Skeletal muscle tissue (tissue), 4 donors: Measurements from ENCODE around the gene LRRC73. TPM values are rescaled to one million over a fixed set of nuclear protein-coding genes. Genes with fewer than 3 reads are reported as not detected.
A peak's percentile ranks its signal among the peaks of the same experiment; 100 is the strongest.
"Not testable (repeated sequence)": the region's sequence is repeated elsewhere in the genome, so short reads cannot be mapped to it uniquely, and the experiment has no call there.

Experiments used
- H3K27ac ChIP-seq: one replicate; pipeline ENCODE4 v1.7.0; 2013; ENCODE audit warnings: mild to moderate bottlenecking, low read depth, low read length, inconsistent platforms
- H3K27me3 ChIP-seq, 3 donors: one replicate each; pipeline ENCODE4 v1.7.0; 2013; ENCODE audit warnings: low read length in 3 of 3; ENCODE audit not compliant: control insufficient read depth in 3 of 3, insufficient read depth in 3 of 3
- H3K36me3 ChIP-seq, 3 donors: one replicate each; pipeline ENCODE4 v1.7.0; 2013; ENCODE audit warnings: low read length in 3 of 3; ENCODE audit not compliant: control insufficient read depth in 3 of 3, insufficient read depth in 3 of 3
- H3K4me1 ChIP-seq, 3 donors: one replicate each; pipeline ENCODE4 v1.7.0; 2013; ENCODE audit warnings: low read length in 3 of 3, mild to moderate bottlenecking in 3 of 3; ENCODE audit not compliant: control insufficient read depth in 3 of 3, insufficient read depth in 3 of 3
- H3K4me3 ChIP-seq, 3 donors: one replicate each; pipeline ENCODE4 v1.7.0; 2013; ENCODE audit warnings: low read length in 3 of 3
- H3K9ac ChIP-seq, 3 donors: one replicate each; pipeline ENCODE4 v1.7.0; 2013; ENCODE audit warnings: low read length in 3 of 3, mild to moderate bottlenecking in 3 of 3, moderate library complexity in 2 of 3, low read depth in 1 of 3
- H3K9me3 ChIP-seq, 3 donors: one replicate each; pipeline ENCODE4 v1.7.0; 2013; ENCODE audit warnings: low read length in 3 of 3; ENCODE audit not compliant: control insufficient read depth in 3 of 3
- total RNA-seq: library from RNA; depleted of rRNA; stranded (reverse); fragments of >200 nt; gene quantifications from one replicate; pipeline ENCODE4 v1.2.3, GENCODE V29; 2014
- donor health status: Osteomylitis.

LRRC73 gene
- total RNA-seq, 1 donor from 2014 or later, result 0.52 TPM

DNA sequence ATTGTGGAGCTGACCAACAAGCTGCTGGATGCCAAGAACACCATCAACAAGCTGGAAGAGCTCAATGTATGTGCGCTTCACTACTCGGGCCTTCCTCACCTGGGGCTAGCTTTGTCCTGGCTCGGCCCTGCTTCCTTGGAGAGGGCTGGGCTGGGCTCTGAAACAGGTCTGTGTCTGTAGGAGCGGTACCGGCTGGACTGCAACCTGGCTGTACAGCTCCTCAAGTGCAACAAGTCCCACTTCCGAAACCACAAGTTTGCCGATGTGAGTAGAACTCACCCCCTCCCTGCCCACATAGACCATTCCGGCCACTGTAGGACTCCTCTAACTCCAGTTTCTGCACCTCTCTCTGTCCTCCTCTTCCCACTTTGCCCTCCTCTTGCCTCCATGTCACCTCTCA is 6.7 kb downstream of the LRRC73 start:
- no peak overlapping the region for H3K27ac ChIP-seq
- H3K9me3 ChIP-seq, result no peaks in the 10 kb centered on the region
- no peak overlapping the region for H3K9ac ChIP-seq
- H3K36me3 ChIP-seq, result peaks cover 61 to 64% (median 63%) of the 10 kb centered on the region in 3 donors
- peaks cover 0 to 12% (median 8%) of the 10 kb centered on the region in 3 donors for H3K27me3 ChIP-seq
- H3K4me3 ChIP-seq, result no peak overlapping the region
- H3K4me1 ChIP-seq, result peaks cover 4 to 24% (median 17%) of the 10 kb centered on the region in 3 donors

DNA sequence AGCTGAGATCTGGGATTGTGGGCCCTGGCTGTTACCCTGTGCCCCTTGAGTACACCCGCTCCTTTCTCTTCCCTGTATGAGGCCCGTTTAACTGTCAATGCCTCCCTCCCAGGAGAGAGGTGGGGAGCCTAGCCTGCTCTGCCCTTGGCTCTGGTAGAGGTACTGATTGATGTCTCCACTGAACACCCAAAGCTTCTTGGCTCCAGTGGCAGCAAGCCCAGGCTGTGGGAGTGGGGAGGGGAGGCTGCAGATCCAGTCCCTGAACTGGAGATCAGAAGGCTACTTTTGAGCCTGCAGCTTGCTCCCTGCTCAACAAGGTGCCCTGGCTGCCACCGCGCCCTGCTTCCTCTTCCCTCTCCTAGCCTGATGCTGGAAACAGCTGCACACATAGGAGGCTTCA is 7.5 kb downstream of the LRRC73 start:
- H3K27ac ChIP-seq, result no peak overlapping the region
- peaks cover 0 to 4% (median 3%) of the 10 kb centered on the region in 3 donors for H3K27me3 ChIP-seq
- no peak overlapping the region for H3K9ac ChIP-seq
- H3K4me1 ChIP-seq, result peaks cover 4 to 25% (median 17%) of the 10 kb centered on the region in 3 donors
- peaks cover 63 to 72% (median 68%) of the 10 kb centered on the region in 3 donors for H3K36me3 ChIP-seq
- H3K9me3 ChIP-seq, result no peaks in the 10 kb centered on the region
- H3K4me3 ChIP-seq, result no peak overlapping the region

DNA sequence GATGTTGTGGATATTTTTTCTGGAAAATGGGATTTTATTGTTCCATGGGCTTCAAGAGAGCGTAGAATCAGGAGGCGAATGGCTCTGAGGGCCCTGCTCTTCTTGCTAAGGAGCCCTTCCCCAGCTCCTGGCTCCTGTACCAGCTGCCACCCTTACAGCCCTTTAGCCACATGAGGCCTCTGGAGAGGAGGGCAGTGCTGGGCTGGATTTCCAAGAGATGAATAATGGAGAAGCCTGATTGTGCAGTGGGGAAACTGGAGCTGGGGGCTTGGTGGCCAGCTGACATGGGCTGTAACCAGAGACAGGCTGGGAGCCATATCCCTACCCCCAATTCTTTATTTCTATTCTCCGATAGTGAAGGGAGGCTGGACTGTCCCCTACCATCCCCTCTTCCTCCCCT is 9.2 kb downstream of the LRRC73 start:
- Histone ChIP-seq H3K9ac (no peak overlapping the region), H3K4me3 (no peak overlapping the region), H3K27ac (no peak overlapping the region), H3K4me1 (peaks cover 6 to 31% (median 22%) of the 10 kb centered on the region in 3 donors), H3K27me3 (no peaks in the 10 kb centered on the region), H3K9me3 (no peaks in the 10 kb centered on the region), H3K36me3 (peaks cover 64 to 77% (median 68%) of the 10 kb centered on the region in 3 donors)

DNA sequence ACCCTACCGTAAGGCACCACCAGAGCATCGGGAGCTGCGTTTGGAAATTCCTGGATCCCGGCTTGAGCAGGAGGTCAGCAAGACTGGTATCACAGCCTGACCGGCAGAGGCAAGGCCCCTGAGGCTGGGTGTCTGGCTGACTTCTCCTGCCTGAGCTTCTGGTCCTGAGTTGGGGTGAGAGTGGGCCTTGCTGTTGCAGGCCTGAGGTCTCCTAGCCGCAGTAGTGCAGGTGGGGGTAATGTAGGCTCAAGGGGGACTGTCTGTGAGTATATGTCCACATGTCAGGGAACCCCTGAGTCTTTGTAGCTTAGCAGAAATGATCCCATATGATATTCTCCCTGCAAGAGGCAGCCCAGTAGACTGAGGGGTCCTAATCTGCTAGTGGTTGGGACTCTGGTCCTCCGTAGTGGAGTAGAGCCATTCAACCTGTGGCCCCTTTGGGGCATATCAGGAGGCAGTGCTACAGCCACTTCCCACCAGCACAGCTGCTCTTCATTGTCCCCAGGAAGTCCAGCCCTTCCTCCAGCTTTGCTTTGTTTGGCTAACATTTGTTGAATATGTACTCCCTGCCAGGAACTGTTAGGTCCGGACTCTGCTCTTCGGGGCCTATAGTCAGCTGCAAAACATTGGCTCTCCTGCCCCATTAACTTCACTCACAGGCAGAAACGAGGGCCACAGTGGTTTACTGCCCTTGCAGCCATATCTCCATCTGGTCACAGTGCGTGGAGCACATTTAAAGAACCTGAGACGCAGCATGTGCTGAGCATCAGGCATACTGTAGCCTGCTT is 10.9 kb downstream of the LRRC73 start:
- Histone ChIP-seq H3K9ac (no peak overlapping the region), H3K4me3 (no peak overlapping the region), H3K9me3 (no peaks in the 10 kb centered on the region), H3K4me1 (peaks cover 18 to 47% (median 33%) of the 10 kb centered on the region in 3 donors), H3K36me3 (peaks cover 55 to 61% (median 58%) of the 10 kb centered on the region in 3 donors), H3K27ac (peak overlapping the region; percentile 13), H3K27me3 (no peaks in the 10 kb centered on the region)

DNA sequence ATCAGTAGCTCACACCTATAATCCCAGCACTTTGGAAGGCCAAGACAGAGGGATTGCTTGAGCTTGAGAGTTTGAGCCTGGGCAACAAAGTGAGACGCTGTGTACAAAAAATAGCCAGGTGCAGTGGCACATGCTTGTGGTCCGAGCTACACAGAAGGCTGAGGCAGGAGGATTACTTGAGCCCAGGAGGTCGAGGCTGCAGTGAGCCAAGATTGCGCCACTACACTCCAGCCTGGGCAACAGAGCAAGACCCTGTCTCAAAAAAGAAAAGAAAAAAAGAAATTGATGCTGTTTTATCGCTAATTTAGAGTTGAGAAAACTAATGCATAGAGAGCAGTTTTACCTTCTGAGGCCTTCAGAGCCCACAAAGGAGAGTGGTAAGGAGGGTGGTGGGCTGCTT is 11.9 kb downstream of the LRRC73 start:
- H3K4me3 ChIP-seq, H3K9me3 ChIP-seq, H3K27me3 ChIP-seq, H3K27ac ChIP-seq, H3K9ac ChIP-seq: not testable (repeated sequence)
- peaks cover 20 to 56% (median 42%) of the 10 kb centered on the region in 3 donors for H3K4me1 ChIP-seq
- peaks cover 49 to 56% (median 52%) of the 10 kb centered on the region in 3 donors for H3K36me3 ChIP-seq

DNA sequence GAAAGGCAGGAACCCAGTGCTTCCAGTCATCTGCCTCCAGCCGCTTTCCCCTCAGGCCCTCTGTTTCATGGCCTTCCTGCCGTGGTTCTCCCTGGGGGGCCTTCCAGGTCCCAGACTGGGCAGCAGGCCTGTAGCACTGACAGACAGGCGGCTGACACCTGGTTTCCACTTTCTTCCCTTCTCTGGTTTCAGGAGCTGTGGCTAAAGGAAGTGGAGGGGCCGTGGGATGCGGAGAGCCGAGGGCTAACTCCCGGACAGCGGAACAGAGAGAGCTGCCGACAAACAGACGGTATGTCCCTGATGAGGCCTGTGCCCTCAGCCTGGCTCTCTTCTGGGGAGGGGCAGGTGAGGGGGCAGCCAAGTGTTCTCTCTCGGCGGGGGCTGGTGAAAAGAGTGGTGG is 12.5 kb downstream of the LRRC73 start:
- H3K4me1 ChIP-seq, result peaks cover 26 to 62% (median 48%) of the 10 kb centered on the region in 3 donors
- peaks cover 43 to 50% (median 46%) of the 10 kb centered on the region in 3 donors for H3K36me3 ChIP-seq
- H3K27ac ChIP-seq, result no peak overlapping the region

DNA sequence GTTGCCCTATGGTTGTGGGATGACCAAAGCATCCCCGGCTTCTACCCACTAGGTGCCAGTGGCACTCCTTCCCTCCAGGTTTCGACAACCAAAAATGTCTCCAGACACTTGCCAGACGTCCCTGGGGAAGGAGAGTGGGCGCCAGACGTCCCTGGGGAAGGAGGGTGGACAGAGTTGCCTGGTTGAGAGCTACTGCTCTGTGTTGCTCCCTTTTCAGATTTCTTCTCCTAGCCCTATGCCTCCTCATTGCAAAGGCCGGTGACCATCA is 13.1 kb downstream of the LRRC73 start:
- peaks cover 36 to 44% (median 40%) of the 10 kb centered on the region in 3 donors for H3K36me3 ChIP-seq
- peaks cover 33 to 68% (median 54%) of the 10 kb centered on the region in 3 donors for H3K4me1 ChIP-seq
- no peak overlapping the region for H3K27ac ChIP-seq
- no peak overlapping the region for H3K4me3 ChIP-seq
- no peak overlapping the region for H3K9ac ChIP-seq
- no peaks in the 10 kb centered on the region for H3K27me3 ChIP-seq
- no peaks in the 10 kb centered on the region for H3K9me3 ChIP-seq

More for the DNA sequence above, 12.5 kb downstream of the LRRC73 start:
- Histone ChIP-seq H3K27me3 (no peaks in the 10 kb centered on the region), H3K4me3 (no peak overlapping the region), H3K9ac (no peak overlapping the region), H3K9me3 (no peaks in the 10 kb centered on the region)

DNA sequence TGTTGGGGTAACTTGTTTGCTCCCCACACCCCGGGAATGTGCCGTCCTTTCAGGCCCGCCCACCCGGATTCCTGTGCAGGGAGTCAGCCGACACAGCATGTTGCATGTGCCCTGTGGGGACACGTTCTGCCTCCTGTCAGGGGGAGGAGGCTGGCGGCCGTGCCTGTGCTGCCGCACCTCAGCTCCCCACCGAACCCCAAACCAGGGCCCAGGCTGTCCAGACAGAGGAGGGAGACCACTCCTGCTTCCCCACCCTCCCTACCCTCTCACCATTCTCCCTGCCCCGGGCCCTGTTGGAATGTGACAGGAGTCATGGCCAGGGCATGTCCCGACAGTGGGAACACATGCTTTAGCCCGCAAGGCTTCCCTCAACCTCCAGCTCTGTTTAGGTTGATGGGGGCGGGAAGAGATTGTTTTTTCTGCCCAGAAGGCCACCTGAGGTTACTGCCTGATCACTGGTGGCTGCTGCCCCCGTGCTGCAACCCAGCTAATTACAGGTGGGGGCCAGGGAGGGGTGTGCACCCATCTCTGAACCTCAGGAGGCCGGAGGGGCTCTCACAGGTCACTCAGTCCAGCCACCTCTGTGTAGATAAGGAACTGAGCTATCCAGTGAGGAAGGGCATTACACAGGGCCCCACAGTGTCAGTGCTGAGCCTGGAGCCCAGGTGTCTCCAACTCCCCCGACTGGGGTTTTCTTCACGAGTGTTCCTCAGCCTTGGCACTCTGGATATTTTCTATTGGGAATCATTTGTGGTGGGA is 13.6 kb downstream of the LRRC73 start:
- Histone ChIP-seq H3K9me3 (no peaks in the 10 kb centered on the region), H3K27me3 (no peaks in the 10 kb centered on the region), H3K36me3 (peaks cover 34 to 43% (median 36%) of the 10 kb centered on the region in 3 donors), H3K4me1 (peaks cover 38 to 73% (median 59%) of the 10 kb centered on the region in 3 donors), H3K9ac (no peak overlapping the region), H3K27ac (no peak overlapping the region), H3K4me3 (no peak overlapping the region)

DNA sequence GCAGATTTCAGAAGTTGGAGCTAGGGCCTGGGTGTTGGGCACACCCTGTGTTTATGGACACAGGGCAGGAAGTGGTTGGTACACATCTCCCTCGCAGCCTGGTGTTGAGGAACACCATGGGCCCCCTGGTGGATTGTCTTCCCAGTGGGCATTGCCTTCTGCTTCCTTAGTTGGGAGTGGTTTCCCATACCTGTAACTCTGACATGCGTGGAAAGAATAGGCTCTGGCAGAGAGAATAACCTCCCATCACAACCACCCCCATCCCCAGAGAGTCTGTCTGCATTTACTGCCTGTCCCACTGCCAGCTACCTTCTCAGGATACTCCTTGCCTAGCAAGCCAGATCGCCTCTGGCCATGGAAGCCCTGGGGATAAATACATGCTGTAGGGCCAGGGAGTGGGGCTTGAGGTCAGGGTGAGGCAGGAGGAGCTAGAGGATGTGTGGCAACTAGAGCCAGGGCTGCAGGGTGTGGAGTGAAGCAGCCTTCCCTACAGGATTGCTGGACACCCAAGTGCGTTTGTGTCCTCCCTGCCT is 14.7 kb downstream of the LRRC73 start:
- H3K4me1 ChIP-seq, result peaks cover 39 to 72% (median 59%) of the 10 kb centered on the region in 3 donors
- no peak overlapping the region for H3K27ac ChIP-seq

DNA sequence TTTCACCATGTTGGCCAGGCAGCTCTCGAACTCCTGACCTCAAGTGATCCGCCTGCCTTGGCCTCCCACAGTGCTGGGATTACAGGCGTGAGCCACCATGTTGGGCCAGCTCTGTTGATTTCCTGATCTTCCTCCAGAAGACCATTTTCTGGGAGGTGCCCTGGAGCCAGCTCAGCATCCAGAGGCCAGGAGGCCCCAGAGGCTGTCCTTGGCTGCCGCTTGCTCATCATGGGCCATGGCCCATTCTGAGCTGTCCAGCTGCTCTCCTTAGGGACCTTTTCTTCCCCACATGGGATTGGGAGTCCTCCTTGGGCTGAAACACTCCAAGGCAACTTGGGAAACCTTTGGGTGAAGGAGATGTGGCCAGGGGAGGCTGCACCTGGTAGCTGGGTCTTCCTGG is 15.4 kb downstream of the LRRC73 start:
- Histone ChIP-seq H3K27ac (no peak overlapping the region), H3K4me1 (peaks cover 43 to 65% (median 57%) of the 10 kb centered on the region in 3 donors), H3K4me3 (no peak overlapping the region), H3K27me3 (no peaks in the 10 kb centered on the region), H3K9ac (peak overlapping the region in 1 of 3 donors; percentile 11), H3K9me3 (no peaks in the 10 kb centered on the region), H3K36me3 (peaks cover 18 to 26% (median 19%) of the 10 kb centered on the region in 3 donors)

More for the DNA sequence above, 14.7 kb downstream of the LRRC73 start:
- H3K36me3 ChIP-seq, result peaks cover 24 to 33% (median 26%) of the 10 kb centered on the region in 3 donors
- H3K4me3 ChIP-seq, result no peak overlapping the region
- no peaks in the 10 kb centered on the region for H3K9me3 ChIP-seq
- H3K9ac ChIP-seq, result peak overlapping the region in 2 of 3 donors; percentile 3 to 11
- no peaks in the 10 kb centered on the region for H3K27me3 ChIP-seq
